HepG2 (cell line): ENCODE data around the gene ZNF821. TPM values are rescaled to one million over a fixed set of nuclear protein-coding genes. Genes with fewer than 3 reads are reported as not detected.

Source experiments
- GABPB1 ChIP-seq: IDR thresholded peaks from 2 replicates; pipeline ENCODE4 v1.6.1; 2016; ENCODE audit warnings: mild to moderate bottlenecking, missing genetic modification reagents, moderate library complexity, missing compliant biosample characterization
- HNF4A ChIP-seq: sonication (generic); formaldehyde crosslinking; IDR thresholded peaks from 2 replicates; pipeline ENCODE4 v1.4.0; 2020; ENCODE audit warnings: missing genetic modification reagents
- ISX ChIP-seq: sonication (generic); formaldehyde crosslinking; conservative IDR thresholded peaks from 2 replicates; pipeline ENCODE4 v1.5.0; 2020; ENCODE audit warnings: missing genetic modification reagents
- MBD4 ChIP-seq: IDR thresholded peaks from 2 replicates; pipeline ENCODE4 v1.6.1; 2012; ENCODE audit warnings: low read length, inconsistent platforms, borderline replicate concordance
- MLLT10 ChIP-seq: sonication (generic); formaldehyde crosslinking; IDR thresholded peaks from 2 replicates; pipeline ENCODE4 v1.4.0; 2020; ENCODE audit warnings: missing genetic modification reagents
- NFYB ChIP-seq: sonication (generic); formaldehyde crosslinking; IDR thresholded peaks from 2 replicates; pipeline ENCODE4 v1.4.0; 2020; ENCODE audit warnings: missing genetic modification reagents
- SIX1 ChIP-seq: sonication (generic); formaldehyde crosslinking; IDR thresholded peaks from 2 replicates; pipeline ENCODE4 v1.4.0; 2020; ENCODE audit warnings: missing genetic modification reagents, borderline replicate concordance
- SIX4 ChIP-seq: sonication (generic); formaldehyde crosslinking; IDR thresholded peaks from 2 replicates; pipeline ENCODE4 v1.4.0; 2020; ENCODE audit warnings: missing genetic modification reagents
- SPEN ChIP-seq: sonication (generic); formaldehyde crosslinking; IDR thresholded peaks from 2 replicates; pipeline ENCODE4 v1.5.1; 2020; ENCODE audit warnings: low read depth, mild to moderate bottlenecking, missing genetic modification reagents
- ZNF10 ChIP-seq: sonication (generic); formaldehyde crosslinking; IDR thresholded peaks from 2 replicates; pipeline ENCODE4 v1.4.0; 2020; ENCODE audit warnings: mild to moderate bottlenecking, low read depth, missing genetic modification reagents, borderline replicate concordance
- ZNF20 ChIP-seq: sonication (generic); formaldehyde crosslinking; IDR thresholded peaks from 2 replicates; pipeline ENCODE4 v1.4.0; 2020; ENCODE audit warnings: mild to moderate bottlenecking, moderate library complexity, missing genetic modification reagents
- ZNF275 ChIP-seq: sonication (generic); formaldehyde crosslinking; IDR thresholded peaks from 2 replicates; pipeline ENCODE4 v1.8.0; 2022; ENCODE audit warnings: missing genetic modification reagents, mild to moderate bottlenecking, inconsistent platforms, borderline replicate concordance
- ZNF441 ChIP-seq: sonication (generic); formaldehyde crosslinking; IDR thresholded peaks from 2 replicates; pipeline ENCODE4 v1.7.0; 2021; ENCODE audit warnings: missing genetic modification reagents, borderline replicate concordance
- ZNF446 ChIP-seq: sonication (generic); formaldehyde crosslinking; IDR thresholded peaks from 2 replicates; pipeline ENCODE4 v1.5.0; 2020; ENCODE audit warnings: mild to moderate bottlenecking, missing genetic modification reagents
- ZNF460 ChIP-seq: sonication (generic); formaldehyde crosslinking; IDR thresholded peaks from 2 replicates; pipeline ENCODE4 v1.5.1; 2020; ENCODE audit warnings: missing genetic modification reagents, mild to moderate bottlenecking, borderline replicate concordance
- ZNF850 ChIP-seq: sonication (generic); formaldehyde crosslinking; conservative IDR thresholded peaks from 2 replicates; pipeline ENCODE4 v1.9.0; 2021; ENCODE audit warnings: mild to moderate bottlenecking, missing genetic modification reagents
- polyA plus RNA-seq, 8 experiments: library from polyadenylated mRNA; depleted of rRNA in 3 of 8; stranded (reverse) in 7 of 8; unstranded in 1 of 8; fragments of >200 nt; fragmentation: Illumina TruSeq in 4 of 8; extraction: Trizol in 4 of 8; gene quantifications; 2 replicates each; pipeline versions ENCODE4 v1.2.1 to v1.2.3, GENCODE V29; 2011 to 2016; ENCODE audit warnings: low read depth in 4 of 8, missing spikeins in 1 of 8, mixed read lengths in 1 of 8; ENCODE audit not compliant: insufficient read depth in 1 of 8
- total RNA-seq, 5 experiments: library from RNA; depleted of rRNA; stranded (reverse); fragments of >200 nt; fragmentation: Illumina TruSeq; extraction: Trizol; gene quantifications; 2 replicates each; pipeline ENCODE4 v1.2.3, GENCODE V29; 2016; ENCODE audit warnings: low read depth in 1 of 5
- TF ChIP-seq, protein P1 (sequence below): sonication (generic); formaldehyde crosslinking; IDR thresholded peaks from 2 replicates; pipeline ENCODE4 v1.8.0; 2022; ENCODE audit warnings: missing genetic modification reagents, low read depth, mild to moderate bottlenecking, borderline replicate concordance
- TF ChIP-seq, protein P2 (sequence below), 2 experiments: sonication (generic) in 1 of 2; formaldehyde crosslinking in 1 of 2; IDR thresholded peaks; 2 replicates each; pipeline versions ENCODE4 v1.6.1 to v1.9.0; 2014 to 2022; ENCODE audit warnings: antibody characterized with exemption in 1 of 2, borderline replicate concordance in 1 of 2, inconsistent platforms in 1 of 2, low read depth in 1 of 2, missing genetic modification reagents in 1 of 2
- TF ChIP-seq, protein P3 (sequence below): sonication (generic); formaldehyde crosslinking; IDR thresholded peaks from 2 replicates; pipeline ENCODE4 v1.5.0; 2020; ENCODE audit warnings: missing genetic modification reagents

The ZNF821 gene
- total and polyA plus RNA-seq, 2 of the 13 experiments (the other 11 are each of a cell fraction or from before 2014, with no cell fraction given), result 7.0 to 9.1 TPM

- 0 out of 2 replicates have a peak, but pooled peaks have one; percentile 30 for TF ChIP-seq ZNF850
- TF ChIP-seq, protein P1, sequence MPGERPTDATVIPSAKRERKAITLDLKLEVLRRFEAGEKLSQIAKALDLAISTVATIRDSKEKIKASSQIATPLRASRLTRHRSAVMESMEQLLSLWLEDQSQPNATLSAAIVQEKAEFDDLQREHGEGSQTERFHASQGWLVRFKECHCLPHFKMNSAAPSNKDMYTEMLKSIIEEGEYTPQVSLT (CRISPR knock-in tag), result 0 out of 2 replicates have a peak, but pooled peaks have one; percentile 33
- TF ChIP-seq MBD4, result 0 out of 2 replicates have a peak, but pooled peaks have one; percentile 51
- TF ChIP-seq MLLT10, result no peak
- TF ChIP-seq ZNF20 (CRISPR knock-in tag), result 0 out of 2 replicates have a peak, but pooled peaks have one; percentile 5
- no peak for TF ChIP-seq ZNF10 (CRISPR knock-in tag)
- TF ChIP-seq NFYB, result no peak
- TF ChIP-seq SIX1 (CRISPR knock-in tag), result peak; percentile 61; the same call in 1 of the 2 replicates
- TF ChIP-seq, protein P2, sequence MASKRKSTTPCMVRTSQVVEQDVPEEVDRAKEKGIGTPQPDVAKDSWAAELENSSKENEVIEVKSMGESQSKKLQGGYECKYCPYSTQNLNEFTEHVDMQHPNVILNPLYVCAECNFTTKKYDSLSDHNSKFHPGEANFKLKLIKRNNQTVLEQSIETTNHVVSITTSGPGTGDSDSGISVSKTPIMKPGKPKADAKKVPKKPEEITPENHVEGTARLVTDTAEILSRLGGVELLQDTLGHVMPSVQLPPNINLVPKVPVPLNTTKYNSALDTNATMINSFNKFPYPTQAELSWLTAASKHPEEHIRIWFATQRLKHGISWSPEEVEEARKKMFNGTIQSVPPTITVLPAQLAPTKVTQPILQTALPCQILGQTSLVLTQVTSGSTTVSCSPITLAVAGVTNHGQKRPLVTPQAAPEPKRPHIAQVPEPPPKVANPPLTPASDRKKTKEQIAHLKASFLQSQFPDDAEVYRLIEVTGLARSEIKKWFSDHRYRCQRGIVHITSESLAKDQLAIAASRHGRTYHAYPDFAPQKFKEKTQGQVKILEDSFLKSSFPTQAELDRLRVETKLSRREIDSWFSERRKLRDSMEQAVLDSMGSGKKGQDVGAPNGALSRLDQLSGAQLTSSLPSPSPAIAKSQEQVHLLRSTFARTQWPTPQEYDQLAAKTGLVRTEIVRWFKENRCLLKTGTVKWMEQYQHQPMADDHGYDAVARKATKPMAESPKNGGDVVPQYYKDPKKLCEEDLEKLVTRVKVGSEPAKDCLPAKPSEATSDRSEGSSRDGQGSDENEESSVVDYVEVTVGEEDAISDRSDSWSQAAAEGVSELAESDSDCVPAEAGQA (IDR thresholded peaks at IDR 0.05; ENCODE audit: low read depth), result peak; percentile 56; the same call in 1 of the 2 replicates
- TF ChIP-seq, protein P2 (CRISPR knock-in tag; IDR thresholded peaks at IDR 0.05; ENCODE audit: borderline replicate concordance), result no peak
- no peak for TF ChIP-seq GABPB1
- TF ChIP-seq ZNF275 (CRISPR knock-in tag), result 0 out of 2 replicates have a peak, but pooled peaks have one; percentile 13
- no peak; the same call in 1 of the 2 replicates for TF ChIP-seq ZNF460
- TF ChIP-seq ZNF441 (CRISPR knock-in tag), result 0 out of 2 replicates have a peak, but pooled peaks have one; percentile 20
- TF ChIP-seq, protein P3, sequence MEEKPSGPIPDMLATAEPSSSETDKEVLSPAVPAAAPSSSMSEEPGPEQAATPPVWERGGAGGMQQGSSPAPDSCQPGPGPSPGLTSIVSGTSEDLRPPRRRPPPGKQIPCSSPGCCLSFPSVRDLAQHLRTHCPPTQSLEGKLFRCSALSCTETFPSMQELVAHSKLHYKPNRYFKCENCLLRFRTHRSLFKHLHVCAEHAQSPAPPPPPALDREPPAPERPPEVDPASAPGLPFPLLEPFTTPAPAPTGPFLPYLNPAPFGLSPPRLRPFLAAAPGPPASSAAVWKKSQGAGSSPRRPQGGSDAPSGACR (CRISPR knock-in tag), result no peak
- 0 out of 2 replicates have a peak, but pooled peaks have one; percentile 3 for TF ChIP-seq HNF4A
- TF ChIP-seq SIX4 (CRISPR knock-in tag), result peak; percentile 68; the same call in 1 of the 2 replicates
- TF ChIP-seq ISX (CRISPR knock-in tag), result no peak
- 0 out of 2 replicates have a peak, but pooled peaks have one; percentile 28 for TF ChIP-seq ZNF446 (CRISPR knock-in tag)
- TF ChIP-seq SPEN (CRISPR knock-in tag), result peak; percentile 43; the same call in 1 of the 2 replicates
These were observed 10.4 kb upstream of the ZNF821 start (continued) for GRCh38 chr16:71894229-71894920.
